ENCODE results near the gene RASGEF1C. TPM values are rescaled to one million over a fixed set of nuclear protein-coding genes. Genes with fewer than 3 reads are reported as not detected.

Gene RASGEF1C
- total RNA-seq, 1 donor from 2014 or later, result 0.26 TPM

- H3K9me3 ChIP-seq (ENCODE audit: low read depth), result peaks cover 13% of the 10 kb centered on the region
- no peaks in the 10 kb centered on the region for H3K79me2 ChIP-seq (ENCODE audit: low read depth)
- DNase-seq (ENCODE audit: low spot score), result no peak
- no peak for TF ChIP-seq CTCF (IDR thresholded peaks at IDR 0.05)
- TF ChIP-seq EZH2 (IDR thresholded peaks at IDR 0.05), result no peak
- TF ChIP-seq EZH2phosphoT487 (IDR thresholded peaks at IDR 0.05), result no peak
- H3K4me3 ChIP-seq, result no peak overlapping the region
- peaks cover 3% of the 10 kb centered on the region for H3K27me3 Mint-ChIP-seq (ENCODE audit: insufficient read depth, low read depth)
- H3K27ac ChIP-seq, result no peak overlapping the region
- H3K4me1 Mint-ChIP-seq, result no peaks in the 10 kb centered on the region
- H4K20me1 ChIP-seq (ENCODE audit: low read depth), result no peaks in the 10 kb centered on the region
- H3K27me3 ChIP-seq, result no peaks in the 10 kb centered on the region
- H3K36me3 Mint-ChIP-seq, result peaks cover 2% of the 10 kb centered on the region
- H3K36me3 ChIP-seq, result peaks cover 10% of the 10 kb centered on the region
- H3F3A ChIP-seq (ENCODE audit: low read depth), result no peaks in the 10 kb centered on the region
- no peak overlapping the region for H3K4me2 ChIP-seq
- H3K27ac Mint-ChIP-seq, result no peak overlapping the region
- no peak overlapping the region for H2AFZ ChIP-seq (replicated peaks)
- H3K4me3 Mint-ChIP-seq, result no peak overlapping the region
- H3K9ac ChIP-seq, result no peak overlapping the region
- peaks cover 16% of the 10 kb centered on the region for H3K9me3 Mint-ChIP-seq
- H3K4me1 ChIP-seq, result no peaks in the 10 kb centered on the region
Measured at GRCh38 chr5:180109920-180110319, 99.1 kb downstream of the RASGEF1C start.

- no peaks in the 10 kb centered on the region for H3K4me1 ChIP-seq
- TF ChIP-seq CTCF (IDR thresholded peaks at IDR 0.05) (no peak), EZH2phosphoT487 (IDR thresholded peaks at IDR 0.05) (no peak)
- no peak overlapping the region for H3K27ac Mint-ChIP-seq
- no peak overlapping the region for H3K27ac ChIP-seq
- no peak overlapping the region for H2AFZ ChIP-seq (replicated peaks)
- no peaks in the 10 kb centered on the region for H4K20me1 ChIP-seq (ENCODE audit: low read depth)
- no peaks in the 10 kb centered on the region for H3F3A ChIP-seq (ENCODE audit: low read depth)
- no peak overlapping the region for H3K9ac ChIP-seq
- H3K27me3 ChIP-seq, result no peaks in the 10 kb centered on the region
- H3K4me1 Mint-ChIP-seq, result no peaks in the 10 kb centered on the region
- DNase-seq (ENCODE audit: low spot score), result no peak
- H3K4me3 ChIP-seq, result no peak overlapping the region
- H3K4me3 Mint-ChIP-seq, result no peak overlapping the region
- peaks cover 10% of the 10 kb centered on the region for H3K36me3 ChIP-seq
- H3K9me3 ChIP-seq (ENCODE audit: low read depth), result peaks cover 13% of the 10 kb centered on the region
- peaks cover 2% of the 10 kb centered on the region for H3K36me3 Mint-ChIP-seq
- H3K79me2 ChIP-seq (ENCODE audit: low read depth), result no peaks in the 10 kb centered on the region
- H3K4me2 ChIP-seq, result no peak overlapping the region
- H3K27me3 Mint-ChIP-seq (ENCODE audit: insufficient read depth, low read depth), result peaks cover 5% of the 10 kb centered on the region
- peaks cover 16% of the 10 kb centered on the region for H3K9me3 Mint-ChIP-seq
Measured at GRCh38 chr5:180107005-180107404, 102.0 kb downstream of the RASGEF1C start.

- Mint-ChIP-seq H3K4me3 (no peak overlapping the region), H3K27ac (no peak overlapping the region), H3K36me3 (peaks cover 2% of the 10 kb centered on the region), H3K9me3 (peaks cover 16% of the 10 kb centered on the region), H3K4me1 (no peaks in the 10 kb centered on the region), H3K27me3 (ENCODE audit: insufficient read depth, low read depth) (peaks cover 6% of the 10 kb centered on the region)
- peaks cover 10% of the 10 kb centered on the region for H3K36me3 ChIP-seq
- no peak overlapping the region for H3K27ac ChIP-seq
- TF ChIP-seq EZH2phosphoT487 (IDR thresholded peaks at IDR 0.05) (no peak), CTCF (IDR thresholded peaks at IDR 0.05) (no peak), EZH2 (IDR thresholded peaks at IDR 0.05) (no peak)
- no peak overlapping the region for H3K4me3 ChIP-seq
- H3K79me2 ChIP-seq (ENCODE audit: low read depth), result no peaks in the 10 kb centered on the region
- no peak overlapping the region for H3K9ac ChIP-seq
- no peak for DNase-seq (ENCODE audit: low spot score)
- H3K4me2 ChIP-seq, result no peak overlapping the region
- H3K4me1 ChIP-seq, result no peaks in the 10 kb centered on the region
- no peak overlapping the region for H2AFZ ChIP-seq (replicated peaks)
- H4K20me1 ChIP-seq (ENCODE audit: low read depth), result no peaks in the 10 kb centered on the region
- H3K27me3 ChIP-seq, result no peaks in the 10 kb centered on the region
- no peaks in the 10 kb centered on the region for H3F3A ChIP-seq (ENCODE audit: low read depth)
- H3K9me3 ChIP-seq (ENCODE audit: low read depth), result peaks cover 13% of the 10 kb centered on the region
Measured at GRCh38 chr5:180105827-180106312, 103.1 kb downstream of the RASGEF1C start.
